ENCODE results near the gene IDE. TPM values are rescaled to one million over a fixed set of nuclear protein-coding genes. Genes with fewer than 3 reads are reported as not detected.
A peak's percentile ranks its signal among the peaks of the same experiment; 100 is the strongest.
"Not testable (repeated sequence)": the region's sequence is repeated elsewhere in the genome, so short reads cannot be mapped to it uniquely, and the experiment has no call there.

Gene IDE
- total and polyA plus RNA-seq, 9 donors, result 10.7 to 16.4 (median 12.8) TPM

- Histone ChIP-seq H3K9me3 (replicated peaks; ENCODE audit: control insufficient read depth, low read depth, low read length) (no peaks in the 10 kb centered on the region), H3K4me3 (ENCODE audit: low read length) (peak overlapping the region; percentile 56), H3K27ac (ENCODE audit: low read length) (peak overlapping the region; percentile 100), H3K27me3 (ENCODE audit: control insufficient read depth, insufficient read depth, low read length) (no peaks in the 10 kb centered on the region), H3K36me3 (ENCODE audit: control insufficient read depth, insufficient read depth, low read length) (no peaks in the 10 kb centered on the region), H3K4me1 (ENCODE audit: control insufficient read depth, insufficient read depth, low read length) (peaks cover 16% of the 10 kb centered on the region)
- WGBS (ENCODE audit: insufficient coverage), result 0% methylated on average over 33 of the region's 38 CpGs
- peak; percentile 98 for DNase-seq
Observed at GRCh38 chr10:92591550-92592022, 17.7 kb upstream of the IDE start.

- peak overlapping the region; percentile 56 for H3K4me3 ChIP-seq (ENCODE audit: low read length)
- peak overlapping the region; percentile 100 for H3K27ac ChIP-seq (ENCODE audit: low read length)
- H3K27me3 ChIP-seq (ENCODE audit: control insufficient read depth, insufficient read depth, low read length), result no peaks in the 10 kb centered on the region
- H3K9me3 ChIP-seq (replicated peaks; ENCODE audit: control insufficient read depth, low read depth, low read length), result no peaks in the 10 kb centered on the region
- no peaks in the 10 kb centered on the region for H3K36me3 ChIP-seq (ENCODE audit: control insufficient read depth, insufficient read depth, low read length)
- H3K4me1 ChIP-seq (ENCODE audit: control insufficient read depth, insufficient read depth, low read length), result peaks cover 16% of the 10 kb centered on the region
- peak; percentile 84 for DNase-seq
- WGBS (ENCODE audit: insufficient coverage), result 43% methylated on average over 5 of the region's 19 CpGs
Observed at GRCh38 chr10:92590623-92591549, 17.0 kb upstream of the IDE start.

GRCh38 chr10:92582347-92582746 lies 8.5 kb upstream of the IDE start:
- not testable (repeated sequence) for H3K4me1 ChIP-seq (ENCODE audit: control insufficient read depth, insufficient read depth, low read length); H3K9me3 ChIP-seq (replicated peaks; ENCODE audit: control insufficient read depth, low read depth, low read length); H3K4me3 ChIP-seq (ENCODE audit: low read length); H3K36me3 ChIP-seq (ENCODE audit: control insufficient read depth, insufficient read depth, low read length); DNase-seq; H3K27me3 ChIP-seq (ENCODE audit: control insufficient read depth, insufficient read depth, low read length); H3K27ac ChIP-seq (ENCODE audit: low read length)
- 96% methylated on average over 5 of the region's 6 CpGs for WGBS (ENCODE audit: insufficient coverage)

- Histone ChIP-seq H3K27ac (ENCODE audit: low read length) (no peak overlapping the region), H3K27me3 (ENCODE audit: control insufficient read depth, insufficient read depth, low read length) (no peaks in the 10 kb centered on the region), H3K4me3 (ENCODE audit: low read length) (no peak overlapping the region), H3K9me3 (replicated peaks; ENCODE audit: control insufficient read depth, low read depth, low read length) (no peaks in the 10 kb centered on the region), H3K4me1 (ENCODE audit: control insufficient read depth, insufficient read depth, low read length) (peaks cover 10% of the 10 kb centered on the region), H3K36me3 (ENCODE audit: control insufficient read depth, insufficient read depth, low read length) (no peaks in the 10 kb centered on the region)
- no peak for DNase-seq
Observed at GRCh38 chr10:92575961-92576360, 2.1 kb upstream of the IDE start.

GRCh38 chr10:92574548-92575261 lies 812 bp upstream of the IDE start:
- no peaks in the 10 kb centered on the region for H3K36me3 ChIP-seq (ENCODE audit: control insufficient read depth, insufficient read depth, low read length)
- no peaks in the 10 kb centered on the region for H3K9me3 ChIP-seq (replicated peaks; ENCODE audit: control insufficient read depth, low read depth, low read length)
- DNase-seq, result peak; percentile 9
- WGBS (ENCODE audit: insufficient coverage), result 9% methylated on average over 13 of the region's 22 CpGs
- H3K27me3 ChIP-seq (ENCODE audit: control insufficient read depth, insufficient read depth, low read length), result no peaks in the 10 kb centered on the region
- H3K4me1 ChIP-seq (ENCODE audit: control insufficient read depth, insufficient read depth, low read length), result peaks cover 10% of the 10 kb centered on the region
- peak overlapping the region; percentile 96 for H3K4me3 ChIP-seq (ENCODE audit: low read length)
- H3K27ac ChIP-seq (ENCODE audit: low read length), result peak overlapping the region; percentile 98

GRCh38 chr10:92573091-92573797 lies 649 bp downstream of the IDE start:
- H3K4me1 ChIP-seq (ENCODE audit: control insufficient read depth, insufficient read depth, low read length), result peaks cover 10% of the 10 kb centered on the region
- H3K4me3 ChIP-seq (ENCODE audit: low read length), result peak overlapping the region; percentile 96
- peak; percentile 24 for DNase-seq
- H3K36me3 ChIP-seq (ENCODE audit: control insufficient read depth, insufficient read depth, low read length), result no peaks in the 10 kb centered on the region
- H3K27me3 ChIP-seq (ENCODE audit: control insufficient read depth, insufficient read depth, low read length), result no peaks in the 10 kb centered on the region
- H3K27ac ChIP-seq (ENCODE audit: low read length), result peak overlapping the region; percentile 98
- 1% methylated on average over 56 of the region's 56 CpGs for WGBS (ENCODE audit: insufficient coverage)
- no peaks in the 10 kb centered on the region for H3K9me3 ChIP-seq (replicated peaks; ENCODE audit: control insufficient read depth, low read depth, low read length)

- Histone ChIP-seq H3K27ac (ENCODE audit: low read length) (no peak overlapping the region), H3K36me3 (ENCODE audit: control insufficient read depth, insufficient read depth, low read length) (no peaks in the 10 kb centered on the region), H3K27me3 (ENCODE audit: control insufficient read depth, insufficient read depth, low read length) (no peaks in the 10 kb centered on the region), H3K4me1 (ENCODE audit: control insufficient read depth, insufficient read depth, low read length) (peaks cover 10% of the 10 kb centered on the region), H3K4me3 (ENCODE audit: low read length) (peak overlapping the region; percentile 96), H3K9me3 (replicated peaks; ENCODE audit: control insufficient read depth, low read depth, low read length) (no peaks in the 10 kb centered on the region)
- peak; percentile 6 for DNase-seq
- 64% methylated on average over 6 of the region's 8 CpGs for WGBS (ENCODE audit: insufficient coverage)
Observed at GRCh38 chr10:92572362-92573090, 1.4 kb downstream of the IDE start.

- H3K4me1 ChIP-seq (ENCODE audit: control insufficient read depth, insufficient read depth, low read length), result peaks cover 10% of the 10 kb centered on the region
- no peaks in the 10 kb centered on the region for H3K9me3 ChIP-seq (replicated peaks; ENCODE audit: control insufficient read depth, low read depth, low read length)
- H3K36me3 ChIP-seq (ENCODE audit: control insufficient read depth, insufficient read depth, low read length), result no peaks in the 10 kb centered on the region
- no peak overlapping the region for H3K27ac ChIP-seq (ENCODE audit: low read length)
- no peak overlapping the region for H3K4me3 ChIP-seq (ENCODE audit: low read length)
- no peaks in the 10 kb centered on the region for H3K27me3 ChIP-seq (ENCODE audit: control insufficient read depth, insufficient read depth, low read length)
- no peak for DNase-seq
- 100% methylated on average over 1 of the region's 2 CpGs for WGBS (ENCODE audit: insufficient coverage)
Observed at GRCh38 chr10:92571649-92572048, 2.2 kb downstream of the IDE start.

GRCh38 chr10:92569663-92570062 lies 4.2 kb downstream of the IDE start:
- H3K4me3 ChIP-seq (ENCODE audit: low read length); H3K27me3 ChIP-seq (ENCODE audit: control insufficient read depth, insufficient read depth, low read length); DNase-seq; H3K9me3 ChIP-seq (replicated peaks; ENCODE audit: control insufficient read depth, low read depth, low read length); H3K27ac ChIP-seq (ENCODE audit: low read length); H3K36me3 ChIP-seq (ENCODE audit: control insufficient read depth, insufficient read depth, low read length): not testable (repeated sequence)
- 94% methylated on average over 3 of the region's 5 CpGs for WGBS (ENCODE audit: insufficient coverage)
- peaks cover 10% of the 10 kb centered on the region for H3K4me1 ChIP-seq (ENCODE audit: control insufficient read depth, insufficient read depth, low read length)

Measured in muscle of leg (tissue), 11 donors.